Measurements from ENCODE around the gene ISL2. TPM values are rescaled to one million over a fixed set of nuclear protein-coding genes. Genes with fewer than 3 reads are reported as not detected.

The ISL2 gene
- total RNA-seq, 1 experiment from 2014 or later: 0.51 TPM

- in situ Hi-C loops (cut with HindIII; ENCODE audit: low pct_unique_long_range_greater_than_20kb, low sequenced_read_pairs): no loop called here
- Histone ChIP-seq H3K27me3 (ENCODE audit: control insufficient read depth, insufficient read depth, low read length) (no peaks in the 10 kb centered on the region), H3K9me3 (ENCODE audit: control insufficient read depth, insufficient read depth, low read depth, low read length) (no peaks in the 10 kb centered on the region), H3K36me3 (ENCODE audit: control insufficient read depth, insufficient read depth, low read length) (no peaks in the 10 kb centered on the region; the same call in 1 of the 2 replicates), H3K27ac (ENCODE audit: low read length) (no peak overlapping the region), H3K4me1 (ENCODE audit: control insufficient read depth, insufficient read depth, low read length) (no peaks in the 10 kb centered on the region), H3K4me3 (ENCODE audit: low read depth in 2 of 2, low read length in 2 of 2) (no peak overlapping the region)
- ChIA-PET POLR2A (no interaction called here), CTCF (no interaction called here)
- no peak for DNase-seq (ENCODE audit: low read depth, low spot score)
- TF ChIP-seq, protein P1, sequence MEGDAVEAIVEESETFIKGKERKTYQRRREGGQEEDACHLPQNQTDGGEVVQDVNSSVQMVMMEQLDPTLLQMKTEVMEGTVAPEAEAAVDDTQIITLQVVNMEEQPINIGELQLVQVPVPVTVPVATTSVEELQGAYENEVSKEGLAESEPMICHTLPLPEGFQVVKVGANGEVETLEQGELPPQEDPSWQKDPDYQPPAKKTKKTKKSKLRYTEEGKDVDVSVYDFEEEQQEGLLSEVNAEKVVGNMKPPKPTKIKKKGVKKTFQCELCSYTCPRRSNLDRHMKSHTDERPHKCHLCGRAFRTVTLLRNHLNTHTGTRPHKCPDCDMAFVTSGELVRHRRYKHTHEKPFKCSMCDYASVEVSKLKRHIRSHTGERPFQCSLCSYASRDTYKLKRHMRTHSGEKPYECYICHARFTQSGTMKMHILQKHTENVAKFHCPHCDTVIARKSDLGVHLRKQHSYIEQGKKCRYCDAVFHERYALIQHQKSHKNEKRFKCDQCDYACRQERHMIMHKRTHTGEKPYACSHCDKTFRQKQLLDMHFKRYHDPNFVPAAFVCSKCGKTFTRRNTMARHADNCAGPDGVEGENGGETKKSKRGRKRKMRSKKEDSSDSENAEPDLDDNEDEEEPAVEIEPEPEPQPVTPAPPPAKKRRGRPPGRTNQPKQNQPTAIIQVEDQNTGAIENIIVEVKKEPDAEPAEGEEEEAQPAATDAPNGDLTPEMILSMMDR (IDR thresholded peaks at IDR 0.05): no peak
- TF ChIP-seq TCF7L2 (IDR thresholded peaks at IDR 0.05; ENCODE audit: low read depth, low read length) (no peak), POLR2AphosphoS5 (IDR thresholded peaks at IDR 0.05; ENCODE audit: low read depth, low read length) (no peak), SIN3A (IDR thresholded peaks at IDR 0.05; ENCODE audit: borderline replicate concordance, insufficient read depth, low read depth, low read length) (no peak)
- TF ChIP-seq, protein P2, sequence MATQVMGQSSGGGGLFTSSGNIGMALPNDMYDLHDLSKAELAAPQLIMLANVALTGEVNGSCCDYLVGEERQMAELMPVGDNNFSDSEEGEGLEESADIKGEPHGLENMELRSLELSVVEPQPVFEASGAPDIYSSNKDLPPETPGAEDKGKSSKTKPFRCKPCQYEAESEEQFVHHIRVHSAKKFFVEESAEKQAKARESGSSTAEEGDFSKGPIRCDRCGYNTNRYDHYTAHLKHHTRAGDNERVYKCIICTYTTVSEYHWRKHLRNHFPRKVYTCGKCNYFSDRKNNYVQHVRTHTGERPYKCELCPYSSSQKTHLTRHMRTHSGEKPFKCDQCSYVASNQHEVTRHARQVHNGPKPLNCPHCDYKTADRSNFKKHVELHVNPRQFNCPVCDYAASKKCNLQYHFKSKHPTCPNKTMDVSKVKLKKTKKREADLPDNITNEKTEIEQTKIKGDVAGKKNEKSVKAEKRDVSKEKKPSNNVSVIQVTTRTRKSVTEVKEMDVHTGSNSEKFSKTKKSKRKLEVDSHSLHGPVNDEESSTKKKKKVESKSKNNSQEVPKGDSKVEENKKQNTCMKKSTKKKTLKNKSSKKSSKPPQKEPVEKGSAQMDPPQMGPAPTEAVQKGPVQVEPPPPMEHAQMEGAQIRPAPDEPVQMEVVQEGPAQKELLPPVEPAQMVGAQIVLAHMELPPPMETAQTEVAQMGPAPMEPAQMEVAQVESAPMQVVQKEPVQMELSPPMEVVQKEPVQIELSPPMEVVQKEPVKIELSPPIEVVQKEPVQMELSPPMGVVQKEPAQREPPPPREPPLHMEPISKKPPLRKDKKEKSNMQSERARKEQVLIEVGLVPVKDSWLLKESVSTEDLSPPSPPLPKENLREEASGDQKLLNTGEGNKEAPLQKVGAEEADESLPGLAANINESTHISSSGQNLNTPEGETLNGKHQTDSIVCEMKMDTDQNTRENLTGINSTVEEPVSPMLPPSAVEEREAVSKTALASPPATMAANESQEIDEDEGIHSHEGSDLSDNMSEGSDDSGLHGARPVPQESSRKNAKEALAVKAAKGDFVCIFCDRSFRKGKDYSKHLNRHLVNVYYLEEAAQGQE (IDR thresholded peaks at IDR 0.05; ENCODE audit: insufficient read depth in 1 of 2, low read depth in 2 of 2, low read length in 1 of 2): no peak
- ATAC-seq: no peak
- BruUV-seq (replicated peaks): no TSS peak
- intact Hi-C loops (cut with micrococcal nuclease; ENCODE audit: unreplicated experiment): no loop called here
Measured at GRCh38 chr15:76380249-76380648, 43.7 kb downstream of the ISL2 start.

DNA sequence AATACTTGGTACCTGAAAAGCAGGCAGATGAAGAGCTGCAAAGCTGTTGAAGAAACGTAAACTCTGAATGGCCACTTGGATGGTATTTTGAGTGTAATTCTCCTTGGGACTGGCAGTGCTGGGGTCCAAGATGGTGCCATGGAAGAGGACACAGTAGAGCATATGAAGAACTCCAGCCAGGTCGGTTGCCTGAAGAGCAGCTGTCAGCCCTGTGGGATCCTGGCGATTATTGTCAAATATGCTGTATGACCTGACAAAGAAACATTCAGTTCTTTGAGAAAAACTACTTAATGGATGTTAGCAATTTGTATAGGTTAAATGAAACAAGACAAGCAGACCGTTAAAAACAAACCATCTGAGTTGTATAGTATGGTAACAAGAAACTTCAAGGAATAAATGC is 44.8 kb downstream of the ISL2 start:
- ATAC-seq (no peak), DNase-seq (ENCODE audit: low read depth, low spot score) (no peak)
- no TSS peak for BruUV-seq (replicated peaks)
- TF ChIP-seq SIN3A (IDR thresholded peaks at IDR 0.05; ENCODE audit: borderline replicate concordance, insufficient read depth, low read depth, low read length): no peak
- Histone ChIP-seq H3K4me3 (ENCODE audit: low read depth in 2 of 2, low read length in 2 of 2) (no peak overlapping the region), H3K36me3 (ENCODE audit: control insufficient read depth, insufficient read depth, low read length) (no peaks in the 10 kb centered on the region; the same call in 1 of the 2 replicates), H3K9me3 (ENCODE audit: control insufficient read depth, insufficient read depth, low read depth, low read length) (no peaks in the 10 kb centered on the region), H3K27me3 (ENCODE audit: control insufficient read depth, insufficient read depth, low read length) (no peaks in the 10 kb centered on the region), H3K4me1 (ENCODE audit: control insufficient read depth, insufficient read depth, low read length) (no peaks in the 10 kb centered on the region), H3K27ac (ENCODE audit: low read length) (no peak overlapping the region)
- ChIA-PET POLR2A (no interaction called here), CTCF (no interaction called here)
- intact Hi-C loops (cut with micrococcal nuclease; ENCODE audit: unreplicated experiment): no loop called here
- in situ Hi-C loops (cut with HindIII; ENCODE audit: low pct_unique_long_range_greater_than_20kb, low sequenced_read_pairs): no loop called here

DNA sequence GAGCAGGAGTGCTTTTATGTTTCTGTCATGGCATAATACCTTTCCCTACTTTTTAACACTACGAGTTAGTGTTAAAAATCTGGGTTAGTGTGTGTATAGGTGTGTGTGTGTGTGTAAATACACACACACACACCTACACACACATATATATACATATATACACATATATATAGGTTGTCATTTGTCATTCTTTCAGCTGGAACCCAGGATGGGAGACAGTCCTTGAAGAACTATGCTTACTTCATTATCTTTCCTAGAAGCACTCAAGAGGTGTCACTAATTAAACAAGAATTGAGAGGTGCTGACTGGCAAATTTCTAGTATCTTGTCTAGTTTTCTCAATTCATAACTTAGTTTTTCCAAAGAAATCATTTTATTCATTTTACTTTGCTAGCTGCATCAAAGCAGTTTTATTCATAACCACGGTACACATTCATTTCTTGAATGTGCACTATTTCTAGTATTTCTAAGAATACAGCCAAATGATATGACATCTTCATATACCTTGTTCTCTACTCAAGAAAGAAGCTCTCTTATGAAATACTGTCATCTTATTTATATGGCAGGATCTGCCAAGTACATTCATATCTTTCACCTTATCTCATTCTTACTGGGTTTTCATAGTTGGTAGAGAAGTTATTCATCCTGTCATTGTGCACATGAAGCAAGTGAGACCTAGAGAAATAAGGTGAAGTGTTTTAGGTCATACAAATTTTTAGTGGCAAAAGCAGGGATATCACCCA is 46.6 kb downstream of the ISL2 start:
- TF ChIP-seq, protein P1 (IDR thresholded peaks at IDR 0.05): no peak
- TF ChIP-seq, protein P2 (IDR thresholded peaks at IDR 0.05; ENCODE audit: insufficient read depth in 1 of 2, low read depth in 2 of 2, low read length in 1 of 2): no peak
- TF ChIP-seq POLR2AphosphoS5 (IDR thresholded peaks at IDR 0.05; ENCODE audit: low read depth, low read length): no peak
- no peak for TF ChIP-seq TCF7L2 (IDR thresholded peaks at IDR 0.05; ENCODE audit: low read depth, low read length)
- TF ChIP-seq SIN3A (IDR thresholded peaks at IDR 0.05; ENCODE audit: borderline replicate concordance, insufficient read depth, low read depth, low read length): no peak
- ChIA-PET CTCF (no interaction called here), POLR2A (no interaction called here)
- Histone ChIP-seq H3K27me3 (ENCODE audit: control insufficient read depth, insufficient read depth, low read length) (no peaks in the 10 kb centered on the region), H3K27ac (ENCODE audit: low read length) (no peak overlapping the region), H3K9me3 (ENCODE audit: control insufficient read depth, insufficient read depth, low read depth, low read length) (no peaks in the 10 kb centered on the region), H3K4me3 (ENCODE audit: low read depth in 2 of 2, low read length in 2 of 2) (no peak overlapping the region), H3K4me1 (ENCODE audit: control insufficient read depth, insufficient read depth, low read length) (no peaks in the 10 kb centered on the region), H3K36me3 (ENCODE audit: control insufficient read depth, insufficient read depth, low read length) (no peaks in the 10 kb centered on the region; the same call in 1 of the 2 replicates)
- no peak for DNase-seq (ENCODE audit: low read depth, low spot score)
- ATAC-seq: no peak
- intact Hi-C loops (cut with micrococcal nuclease; ENCODE audit: unreplicated experiment) (no loop called here), in situ Hi-C loops (cut with HindIII; ENCODE audit: low pct_unique_long_range_greater_than_20kb, low sequenced_read_pairs) (no loop called here)
- no TSS peak for BruUV-seq (replicated peaks)

Measured in Panc1 (cell line).